ENCODE results near the gene PCDH15.
"Not testable (repeated sequence)": the region's sequence is repeated elsewhere in the genome, so short reads cannot be mapped to it uniquely, and the experiment has no call there.

PCDH15 gene

GRCh38 chr10:54531296-54531695, 269.7 kb downstream of the PCDH15 start:
- no peak for DNase-seq

- no peak for DNase-seq
Observed at GRCh38 chr10:54530299-54530698, 270.7 kb downstream of the PCDH15 start.

- DNase-seq = no peak
Observed at GRCh38 chr10:54525816-54526215, 275.2 kb downstream of the PCDH15 start.

GRCh38 chr10:54515244-54515643, 285.8 kb downstream of the PCDH15 start:
- DNase-seq = not testable (repeated sequence)

GRCh38 chr10:54503863-54504262, 297.2 kb downstream of the PCDH15 start:
- DNase-seq = no peak

- no peak for DNase-seq
Observed at GRCh38 chr10:54501929-54502328, 299.1 kb downstream of the PCDH15 start.

- DNase-seq = no peak
Observed at GRCh38 chr10:54496852-54497251, 304.2 kb downstream of the PCDH15 start.

- no peak for DNase-seq
Observed at GRCh38 chr10:54487743-54488142, 313.3 kb downstream of the PCDH15 start.

GRCh38 chr10:54485971-54486370, 315.1 kb downstream of the PCDH15 start:
- no peak for DNase-seq

GRCh38 chr10:54484186-54484585, 316.8 kb downstream of the PCDH15 start:
- no peak for DNase-seq

GRCh38 chr10:54478601-54479000, 322.4 kb downstream of the PCDH15 start:
- no peak for DNase-seq

GRCh38 chr10:54477738-54478137, 323.3 kb downstream of the PCDH15 start:
- DNase-seq = no peak

GRCh38 chr10:54470324-54470631, 330.8 kb downstream of the PCDH15 start:
- no peak for DNase-seq

GRCh38 chr10:54469587-54470323, 331.3 kb downstream of the PCDH15 start:
- no peak for DNase-seq

GRCh38 chr10:54454271-54454670, 346.8 kb downstream of the PCDH15 start:
- DNase-seq = no peak

- no peak for DNase-seq
Observed at GRCh38 chr10:54449056-54449455, 352.0 kb downstream of the PCDH15 start.

GRCh38 chr10:54444170-54444569, 356.9 kb downstream of the PCDH15 start:
- no peak for DNase-seq

GRCh38 chr10:54441275-54441674, 359.8 kb downstream of the PCDH15 start:
- DNase-seq = no peak

GRCh38 chr10:54434782-54435181, 366.2 kb downstream of the PCDH15 start:
- no peak for DNase-seq

- no peak for DNase-seq
Observed at GRCh38 chr10:54415483-54415882, 385.5 kb downstream of the PCDH15 start.

- peak in 1 of 2 experiments; percentile 0 for DNase-seq
Observed at GRCh38 chr10:54402576-54402975, 398.5 kb downstream of the PCDH15 start.

GRCh38 chr10:54396031-54396430, 405.0 kb downstream of the PCDH15 start:
- no peak for DNase-seq

- DNase-seq = not testable (repeated sequence)
Observed at GRCh38 chr10:54394598-54394997, 406.4 kb downstream of the PCDH15 start.

GRCh38 chr10:54372179-54372578, 428.9 kb downstream of the PCDH15 start:
- no peak for DNase-seq

- no peak for DNase-seq
Observed at GRCh38 chr10:54368984-54369383, 432.0 kb downstream of the PCDH15 start.

Data from NCI-H524 (cell line).